Neural cell (in vitro differentiated cells): ENCODE measurements around the gene PRKD1. TPM values are rescaled to one million over a fixed set of nuclear protein-coding genes. Genes with fewer than 3 reads are reported as not detected.

Experiments used
- H2AFZ ChIP-seq: fragments of 200-600, 300-800 bp; sonication (generic), shearing (Covaris generic); 2 replicates; pipeline ENCODE4 v1.6.0; 2014; ENCODE audit warnings: low read depth, mild to moderate bottlenecking, antibody characterized with exemption, low read length, moderate library complexity
- H3F3A ChIP-seq: fragments of 200-600 bp; shearing (Covaris generic); 2 replicates; pipeline ENCODE4 v1.6.1; 2016; ENCODE audit warnings: mild to moderate bottlenecking, moderate library complexity, mixed read lengths, antibody characterized with exemption, low read length; ENCODE audit not compliant: insufficient read depth, poor library complexity, severe bottlenecking
- H3K27ac ChIP-seq: fragments of 200-600, 300-800 bp; sonication (generic), shearing (Covaris generic); 2 replicates; pipeline ENCODE4 v1.5.1; 2014; ENCODE audit warnings: mild to moderate bottlenecking, low read length, moderate library complexity
- H3K27me3 ChIP-seq: fragments of 300-800, 200-600 bp; sonication (generic), shearing (Covaris generic); 2 replicates; pipeline ENCODE4 v1.6.0; 2014; ENCODE audit warnings: mild to moderate bottlenecking, low read depth, low read length, moderate library complexity; ENCODE audit not compliant: insufficient read depth
- H3K36me3 ChIP-seq: fragments of 300-800, 200-600 bp; sonication (generic), shearing (Covaris generic); 2 replicates; pipeline ENCODE4 v1.5.1; 2014; ENCODE audit warnings: mild to moderate bottlenecking, antibody characterized with exemption, low read length, moderate library complexity; ENCODE audit not compliant: insufficient read depth
- H3K4me2 ChIP-seq: fragments of 300-800, 200-600 bp; sonication (generic), shearing (Covaris generic); 2 replicates; pipeline ENCODE4 v1.6.0; 2014; ENCODE audit warnings: mild to moderate bottlenecking, low read length
- H3K4me3 ChIP-seq: fragments of 300-800, 200-600 bp; sonication (generic), shearing (Covaris generic); 2 replicates; pipeline ENCODE4 v1.5.1; 2014; ENCODE audit warnings: mild to moderate bottlenecking, low read length, moderate library complexity
- H3K79me2 ChIP-seq: fragments of 200-600 bp; shearing (Covaris generic); replicated peaks from 2 replicates; pipeline ENCODE4 v1.6.0; 2014; ENCODE audit warnings: mild to moderate bottlenecking, low read length, moderate library complexity; ENCODE audit not compliant: insufficient read depth
- H3K9ac ChIP-seq: fragments of 300-800, 200-600 bp; sonication (generic), shearing (Covaris generic); 2 replicates; pipeline ENCODE4 v1.6.1; 2016; ENCODE audit warnings: mild to moderate bottlenecking, low read length, mixed read lengths
- H3K9me2 ChIP-seq: fragments of 200-600 bp; shearing (Covaris generic); 2 replicates; pipeline ENCODE4 v1.6.1; 2016; ENCODE audit warnings: mild to moderate bottlenecking, low read length, mixed read lengths; ENCODE audit not compliant: insufficient read depth
- H3K9me3 ChIP-seq: fragments of 200-600, 300-800 bp; sonication (generic), shearing (Covaris generic); 2 replicates; pipeline ENCODE4 v1.6.1; 2016; ENCODE audit warnings: mild to moderate bottlenecking, mixed run types, low read length, moderate library complexity, mixed read lengths
- H4K20me1 ChIP-seq: fragments of 200-600 bp; shearing (Covaris generic); 2 replicates; pipeline ENCODE4 v1.6.1; 2016; ENCODE audit warnings: mild to moderate bottlenecking, mixed run types; ENCODE audit not compliant: insufficient read depth
- EP300 ChIP-seq: fragments of 450-650 bp; conservative IDR thresholded peaks from 2 replicates; pipeline ENCODE4 v1.6.1; 2014; ENCODE audit warnings: antibody characterized with exemption, mild to moderate bottlenecking, moderate library complexity; ENCODE audit not compliant: poor library complexity, severe bottlenecking
- EZH2 ChIP-seq: fragments of 200-600, 300-800 bp; shearing (Covaris generic), sonication (generic); IDR thresholded peaks from 2 replicates; pipeline ENCODE4 v1.6.1; 2014; ENCODE audit warnings: antibody characterized with exemption, low read length, borderline replicate concordance, mild to moderate bottlenecking; ENCODE audit not compliant: insufficient read depth, poor library complexity, severe bottlenecking
- MXI1 ChIP-seq: fragments of 450-650 bp; conservative IDR thresholded peaks from 2 replicates; pipeline ENCODE4 v1.6.1; 2014; ENCODE audit warnings: antibody characterized with exemption, mild to moderate bottlenecking; ENCODE audit not compliant: poor library complexity, severe bottlenecking
- POLR2AphosphoS5 ChIP-seq: IDR thresholded peaks from 2 replicates; pipeline ENCODE4 v1.6.1; 2012
- SMC3 ChIP-seq: fragments of 450-650 bp; conservative IDR thresholded peaks from 2 replicates; pipeline ENCODE4 v1.6.1; 2014; ENCODE audit warnings: antibody characterized with exemption, mild to moderate bottlenecking, moderate library complexity; ENCODE audit not compliant: poor library complexity
- TAF1 ChIP-seq: IDR thresholded peaks from 2 replicates; pipeline ENCODE4 v1.6.1; 2012; ENCODE audit warnings: low read depth
- polyA plus RNA-seq: library from polyadenylated mRNA; depleted of rRNA; stranded (reverse); fragments of >200 nt; gene quantifications from 2 replicates; pipeline ENCODE4 v1.2.3, GENCODE V29; 2014
- TF ChIP-seq, protein P1 (sequence below): IDR thresholded peaks from 2 replicates; pipeline ENCODE4 v1.6.1; 2012; ENCODE audit warnings: borderline replicate concordance
- TF ChIP-seq, protein P2 (sequence below): fragments of 450-650 bp; IDR thresholded peaks from 2 replicates; pipeline ENCODE4 v1.5.1; 2014; ENCODE audit warnings: antibody characterized with exemption, mild to moderate bottlenecking, moderate library complexity; ENCODE audit not compliant: poor library complexity, severe bottlenecking

The PRKD1 gene
- polyA plus RNA-seq, 1 donor from 2014 or later: 9.6 TPM

DNA sequence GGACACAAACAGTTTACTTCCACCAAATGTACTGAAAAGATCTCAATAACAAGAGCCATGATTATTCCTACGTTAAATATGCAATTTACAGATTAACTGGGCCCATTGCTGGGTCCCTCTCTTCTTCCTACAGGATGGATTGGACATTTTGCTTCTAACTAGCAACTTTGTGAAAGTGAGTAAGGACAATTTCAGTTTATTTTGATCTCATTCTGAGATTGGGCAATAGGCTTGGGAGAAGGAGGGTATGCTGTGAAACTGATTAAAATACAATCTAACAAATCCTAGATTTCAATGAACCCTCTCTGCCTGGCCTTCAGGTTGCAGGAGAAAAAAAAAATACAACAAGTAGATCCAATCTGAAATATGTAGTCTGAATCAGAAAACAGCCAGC lies 121.5 kb downstream of the PRKD1 start:
- H3K4me2 ChIP-seq: no peak overlapping the region
- TF ChIP-seq EP300: no peak
- TF ChIP-seq, protein P1, sequence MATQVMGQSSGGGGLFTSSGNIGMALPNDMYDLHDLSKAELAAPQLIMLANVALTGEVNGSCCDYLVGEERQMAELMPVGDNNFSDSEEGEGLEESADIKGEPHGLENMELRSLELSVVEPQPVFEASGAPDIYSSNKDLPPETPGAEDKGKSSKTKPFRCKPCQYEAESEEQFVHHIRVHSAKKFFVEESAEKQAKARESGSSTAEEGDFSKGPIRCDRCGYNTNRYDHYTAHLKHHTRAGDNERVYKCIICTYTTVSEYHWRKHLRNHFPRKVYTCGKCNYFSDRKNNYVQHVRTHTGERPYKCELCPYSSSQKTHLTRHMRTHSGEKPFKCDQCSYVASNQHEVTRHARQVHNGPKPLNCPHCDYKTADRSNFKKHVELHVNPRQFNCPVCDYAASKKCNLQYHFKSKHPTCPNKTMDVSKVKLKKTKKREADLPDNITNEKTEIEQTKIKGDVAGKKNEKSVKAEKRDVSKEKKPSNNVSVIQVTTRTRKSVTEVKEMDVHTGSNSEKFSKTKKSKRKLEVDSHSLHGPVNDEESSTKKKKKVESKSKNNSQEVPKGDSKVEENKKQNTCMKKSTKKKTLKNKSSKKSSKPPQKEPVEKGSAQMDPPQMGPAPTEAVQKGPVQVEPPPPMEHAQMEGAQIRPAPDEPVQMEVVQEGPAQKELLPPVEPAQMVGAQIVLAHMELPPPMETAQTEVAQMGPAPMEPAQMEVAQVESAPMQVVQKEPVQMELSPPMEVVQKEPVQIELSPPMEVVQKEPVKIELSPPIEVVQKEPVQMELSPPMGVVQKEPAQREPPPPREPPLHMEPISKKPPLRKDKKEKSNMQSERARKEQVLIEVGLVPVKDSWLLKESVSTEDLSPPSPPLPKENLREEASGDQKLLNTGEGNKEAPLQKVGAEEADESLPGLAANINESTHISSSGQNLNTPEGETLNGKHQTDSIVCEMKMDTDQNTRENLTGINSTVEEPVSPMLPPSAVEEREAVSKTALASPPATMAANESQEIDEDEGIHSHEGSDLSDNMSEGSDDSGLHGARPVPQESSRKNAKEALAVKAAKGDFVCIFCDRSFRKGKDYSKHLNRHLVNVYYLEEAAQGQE: no peak
- TF ChIP-seq MXI1: no peak
- TF ChIP-seq POLR2AphosphoS5: no peak
- TF ChIP-seq SMC3: no peak
- no peak for TF ChIP-seq EZH2
- no peak for TF ChIP-seq TAF1
- no peaks in the 10 kb centered on the region for H3K79me2 ChIP-seq
- no peaks in the 10 kb centered on the region for H3K9me3 ChIP-seq
- H3K36me3 ChIP-seq: no peaks in the 10 kb centered on the region
- H4K20me1 ChIP-seq: no peaks in the 10 kb centered on the region
- no peak overlapping the region for H2AFZ ChIP-seq
- no peak overlapping the region for H3K4me3 ChIP-seq
- H3K9me2 ChIP-seq: no peaks in the 10 kb centered on the region
- no peak overlapping the region for H3K27ac ChIP-seq
- no peak overlapping the region for H3K9ac ChIP-seq
- no peaks in the 10 kb centered on the region for H3F3A ChIP-seq
- no peaks in the 10 kb centered on the region for H3K27me3 ChIP-seq

GRCh38 chr14:29805415-29806123 lies 122.1 kb downstream of the PRKD1 start:
- Histone ChIP-seq H3K27ac (no peak overlapping the region), H3K4me3 (no peak overlapping the region), H2AFZ (no peak overlapping the region), H4K20me1 (no peaks in the 10 kb centered on the region), H3K79me2 (no peaks in the 10 kb centered on the region), H3K9me2 (no peaks in the 10 kb centered on the region), H3F3A (no peaks in the 10 kb centered on the region), H3K4me2 (no peak overlapping the region), H3K9me3 (no peaks in the 10 kb centered on the region), H3K36me3 (no peaks in the 10 kb centered on the region), H3K9ac (no peak overlapping the region), H3K27me3 (no peaks in the 10 kb centered on the region)
- no peak for TF ChIP-seq MXI1
- TF ChIP-seq EZH2: no peak
- TF ChIP-seq POLR2AphosphoS5: no peak
- TF ChIP-seq, protein P1: no peak
- no peak for TF ChIP-seq SMC3
- TF ChIP-seq, protein P2, sequence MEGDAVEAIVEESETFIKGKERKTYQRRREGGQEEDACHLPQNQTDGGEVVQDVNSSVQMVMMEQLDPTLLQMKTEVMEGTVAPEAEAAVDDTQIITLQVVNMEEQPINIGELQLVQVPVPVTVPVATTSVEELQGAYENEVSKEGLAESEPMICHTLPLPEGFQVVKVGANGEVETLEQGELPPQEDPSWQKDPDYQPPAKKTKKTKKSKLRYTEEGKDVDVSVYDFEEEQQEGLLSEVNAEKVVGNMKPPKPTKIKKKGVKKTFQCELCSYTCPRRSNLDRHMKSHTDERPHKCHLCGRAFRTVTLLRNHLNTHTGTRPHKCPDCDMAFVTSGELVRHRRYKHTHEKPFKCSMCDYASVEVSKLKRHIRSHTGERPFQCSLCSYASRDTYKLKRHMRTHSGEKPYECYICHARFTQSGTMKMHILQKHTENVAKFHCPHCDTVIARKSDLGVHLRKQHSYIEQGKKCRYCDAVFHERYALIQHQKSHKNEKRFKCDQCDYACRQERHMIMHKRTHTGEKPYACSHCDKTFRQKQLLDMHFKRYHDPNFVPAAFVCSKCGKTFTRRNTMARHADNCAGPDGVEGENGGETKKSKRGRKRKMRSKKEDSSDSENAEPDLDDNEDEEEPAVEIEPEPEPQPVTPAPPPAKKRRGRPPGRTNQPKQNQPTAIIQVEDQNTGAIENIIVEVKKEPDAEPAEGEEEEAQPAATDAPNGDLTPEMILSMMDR: no peak
- TF ChIP-seq TAF1: no peak
- no peak for TF ChIP-seq EP300
